Measurements from ENCODE around the gene ZBTB38. TPM values are rescaled to one million over a fixed set of nuclear protein-coding genes. Genes with fewer than 3 reads are reported as not detected.

The ZBTB38 gene
- total RNA-seq, 1 donor: 30.4 TPM

GRCh38 chr3:141401573-141402475, 33.5 kb downstream of the ZBTB38 start:
- peak in 2 of 3 donors; percentile 57 to 58 for DNase-seq (ENCODE audit: low read depth in 2 of 3, low spot score in 2 of 3)

DNA sequence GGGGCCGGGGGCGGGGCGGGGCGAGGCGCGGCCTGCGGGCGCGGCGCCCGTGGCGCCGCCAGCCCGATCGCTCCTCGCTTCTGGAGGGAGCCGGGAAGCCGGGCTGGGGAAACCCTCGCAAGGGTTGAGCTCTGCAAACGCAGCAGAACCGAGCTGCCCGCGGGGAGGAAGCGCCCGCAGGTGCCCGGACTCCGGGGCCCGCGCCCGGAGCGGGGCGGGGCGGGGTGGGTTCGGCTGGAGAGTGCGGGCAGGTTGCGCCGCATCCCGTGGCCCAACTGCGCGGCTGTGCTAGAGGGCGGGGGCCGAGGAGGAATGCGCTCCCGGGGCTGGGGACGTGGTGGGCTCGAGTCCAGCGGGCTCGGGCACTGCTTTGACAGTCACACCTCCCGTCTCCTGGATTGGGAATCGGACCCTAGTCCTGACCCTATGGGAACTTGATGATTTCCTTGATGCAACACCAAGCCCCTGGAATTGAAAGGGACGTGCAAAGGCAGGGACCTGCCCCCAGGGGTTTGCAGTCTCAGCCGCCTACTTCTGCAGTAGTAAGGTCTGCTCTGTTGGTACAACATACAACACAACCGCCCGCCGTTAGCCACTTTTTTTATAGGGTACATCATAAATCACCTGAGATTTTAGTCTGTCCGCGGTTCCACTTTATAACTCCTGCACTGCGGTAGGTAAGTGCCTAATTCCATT, 34.3 kb downstream of the ZBTB38 start:
- DNase-seq (ENCODE audit: low read depth in 2 of 3, low spot score in 2 of 3): peak in 2 of 3 donors; percentile 47 to 65

- DNase-seq (ENCODE audit: low read depth in 2 of 3, low spot score in 2 of 3): no peak
Observed at GRCh38 chr3:141403576-141403975, 35.3 kb downstream of the ZBTB38 start.

- no peak for DNase-seq (ENCODE audit: low read depth in 2 of 3, low spot score in 2 of 3)
Observed at GRCh38 chr3:141405025-141405424, 36.7 kb downstream of the ZBTB38 start.

DNA sequence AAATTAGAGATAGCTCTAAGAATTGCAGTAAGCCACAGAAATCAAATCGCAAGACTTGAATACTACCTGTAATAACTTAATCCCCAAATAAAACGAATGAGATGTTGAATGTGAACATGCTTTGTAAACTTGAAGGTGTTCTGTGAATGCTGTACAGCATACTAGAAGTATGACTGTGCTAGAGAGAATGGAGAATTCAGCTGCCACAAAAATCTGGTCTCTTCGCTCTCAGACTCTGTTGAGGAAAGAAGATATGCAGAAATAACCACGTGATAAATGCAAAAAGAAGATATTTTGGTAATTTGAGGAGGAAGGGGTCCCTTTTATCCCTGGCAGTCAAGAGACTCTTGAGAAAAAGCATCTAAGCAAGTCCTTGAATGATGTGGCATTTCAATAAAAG, 37.3 kb downstream of the ZBTB38 start:
- no peak for DNase-seq (ENCODE audit: low read depth in 2 of 3, low spot score in 2 of 3)

DNA sequence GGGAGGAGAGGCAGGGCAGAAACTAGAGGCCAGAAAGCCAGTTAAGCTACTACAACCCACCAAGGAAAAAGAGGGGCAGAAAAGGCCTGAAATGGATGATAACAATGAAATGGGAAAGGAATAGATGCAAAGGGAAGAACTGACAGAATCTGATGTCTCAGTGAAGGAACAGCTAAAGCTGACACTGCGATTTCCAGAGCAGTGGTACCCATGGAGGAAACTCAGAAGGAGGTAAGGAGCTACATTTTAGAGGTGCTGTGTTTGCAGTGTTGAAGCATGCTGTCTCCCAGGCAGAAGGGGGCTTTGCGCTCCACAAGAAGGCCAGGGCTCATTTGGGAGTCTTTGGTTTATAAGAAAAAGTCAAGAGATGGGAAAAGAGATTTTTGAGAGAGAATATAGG, 38.0 kb downstream of the ZBTB38 start:
- DNase-seq (ENCODE audit: low read depth in 2 of 3, low spot score in 2 of 3): no peak

- no peak for DNase-seq (ENCODE audit: low read depth in 2 of 3, low spot score in 2 of 3)
Observed at GRCh38 chr3:141407047-141407446, 38.7 kb downstream of the ZBTB38 start.

DNA sequence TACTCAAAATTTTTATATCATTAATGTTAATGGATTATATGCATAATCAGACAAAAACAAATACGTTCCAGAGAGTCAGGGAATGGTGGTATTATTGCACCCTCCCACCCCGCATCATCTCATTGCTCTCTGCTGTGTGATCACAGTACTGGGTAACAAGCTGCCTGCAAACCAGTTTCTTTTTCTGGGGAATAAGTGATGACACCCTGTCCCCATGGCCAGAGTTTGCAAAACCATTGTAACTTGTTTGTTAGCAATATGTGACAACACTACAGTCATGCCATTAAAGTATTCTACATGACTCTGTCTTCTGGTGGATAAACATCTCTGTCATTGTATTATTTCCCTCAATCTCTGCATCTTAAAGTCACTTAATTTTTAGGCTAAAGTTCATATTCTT, 39.5 kb downstream of the ZBTB38 start:
- no peak for DNase-seq (ENCODE audit: low read depth in 2 of 3, low spot score in 2 of 3)

- DNase-seq (ENCODE audit: low read depth in 2 of 3, low spot score in 2 of 3): no peak
Observed at GRCh38 chr3:141408596-141408995, 40.3 kb downstream of the ZBTB38 start.

GRCh38 chr3:141409940-141410241, 41.6 kb downstream of the ZBTB38 start:
- no peak for DNase-seq (ENCODE audit: low read depth in 2 of 3, low spot score in 2 of 3)

DNA sequence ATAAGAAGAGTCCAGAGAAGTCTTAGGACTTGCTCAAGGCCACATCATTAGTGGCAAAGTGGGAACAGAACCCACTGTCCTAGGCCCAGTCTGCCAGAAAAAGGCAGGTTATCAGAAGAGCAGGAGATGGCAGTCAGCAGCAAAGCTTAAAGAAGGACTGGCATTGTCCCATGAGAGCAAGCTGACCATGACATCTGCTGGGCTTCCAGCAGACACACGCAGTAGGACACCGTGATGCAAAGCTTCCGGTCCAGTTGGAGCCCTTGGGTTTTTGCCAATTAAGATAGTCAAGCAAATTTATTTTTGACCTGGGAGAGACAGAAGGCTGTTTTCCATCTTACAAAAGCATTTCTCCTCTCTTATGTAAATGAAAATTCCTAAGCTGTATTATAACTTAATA, 42.1 kb downstream of the ZBTB38 start:
- no peak for DNase-seq (ENCODE audit: low read depth in 2 of 3, low spot score in 2 of 3)

DNA sequence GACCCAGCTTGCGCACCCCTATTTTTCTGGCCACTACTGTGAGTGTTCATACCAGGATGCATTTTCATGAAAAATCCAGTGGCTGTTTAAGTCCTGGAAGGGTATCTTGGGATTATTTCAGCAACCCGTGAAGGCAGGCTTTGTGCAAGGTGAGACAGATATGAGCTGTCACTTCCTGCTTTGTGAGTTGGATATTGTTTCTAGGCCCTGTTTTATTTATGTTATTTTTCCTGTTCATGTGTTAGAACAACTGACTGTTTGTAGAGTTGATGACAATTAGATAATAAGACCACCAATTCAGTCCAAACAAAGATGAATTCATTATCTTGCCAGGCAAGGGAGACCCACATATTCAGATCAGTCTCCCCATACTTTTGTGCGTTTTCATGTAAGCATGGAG, 42.5 kb downstream of the ZBTB38 start:
- no peak for DNase-seq (ENCODE audit: low read depth in 2 of 3, low spot score in 2 of 3)

DNA sequence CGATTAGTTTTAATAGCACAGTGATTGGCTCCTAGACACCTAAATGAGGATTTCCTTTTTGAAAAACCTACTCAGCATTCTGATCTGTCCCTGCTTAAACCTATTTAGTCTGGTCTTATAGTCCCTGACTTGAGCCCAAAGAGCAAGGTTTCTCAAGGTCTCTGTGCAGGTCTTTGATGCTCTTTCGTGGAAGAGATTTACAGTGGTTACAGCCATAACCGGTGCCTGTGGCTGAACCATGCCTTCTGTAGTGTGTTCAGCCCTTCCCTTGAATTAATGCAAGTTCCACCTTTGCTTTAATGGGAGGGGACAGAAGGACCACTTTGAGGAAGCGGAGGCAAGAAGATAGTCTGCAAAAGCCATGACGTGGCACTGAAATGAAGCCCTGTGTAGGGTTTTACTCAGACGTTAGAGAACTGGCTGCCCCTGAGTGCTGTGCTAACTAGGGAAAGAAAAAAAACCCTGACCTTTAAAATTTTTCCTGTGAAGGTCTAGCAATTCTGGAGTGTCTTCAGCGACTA, 43.0 kb downstream of the ZBTB38 start:
- peak in 2 of 3 donors; percentile 29 to 41 for DNase-seq (ENCODE audit: low read depth in 2 of 3, low spot score in 2 of 3)

GRCh38 chr3:141412087-141412935, 44.0 kb downstream of the ZBTB38 start:
- DNase-seq (ENCODE audit: low read depth in 2 of 3, low spot score in 2 of 3): peak; percentile 40 to 86 (median 66)

DNA sequence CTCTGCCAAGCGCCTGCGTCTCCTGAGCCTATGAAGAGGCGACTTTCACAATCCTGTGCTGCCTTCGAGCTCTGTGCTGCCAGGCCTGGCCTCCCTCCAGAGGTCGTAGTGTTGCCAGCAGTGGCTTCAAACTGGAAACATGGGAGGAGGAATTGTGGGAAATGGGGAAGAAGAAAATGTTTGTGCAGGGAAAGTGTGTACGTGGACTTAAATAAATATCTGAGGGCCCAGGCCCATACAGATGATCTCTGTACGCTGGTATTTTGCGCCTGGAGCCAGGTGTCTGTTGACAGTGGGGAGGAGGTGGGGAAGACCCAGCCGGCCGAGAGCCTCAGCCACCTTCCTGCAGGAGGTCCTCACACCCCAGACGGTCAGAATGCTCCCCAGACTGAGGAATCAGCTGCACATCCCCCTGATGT, 44.6 kb downstream of the ZBTB38 start:
- no peak for DNase-seq (ENCODE audit: low read depth in 2 of 3, low spot score in 2 of 3)

GRCh38 chr3:141413391-141413790, 45.1 kb downstream of the ZBTB38 start:
- DNase-seq (ENCODE audit: low read depth in 2 of 3, low spot score in 2 of 3): no peak

- DNase-seq (ENCODE audit: low read depth in 2 of 3, low spot score in 2 of 3): no peak
Observed at GRCh38 chr3:141413801-141414689, 45.7 kb downstream of the ZBTB38 start.

GRCh38 chr3:141414800-141415462, 46.6 kb downstream of the ZBTB38 start:
- DNase-seq (ENCODE audit: low read depth in 2 of 3, low spot score in 2 of 3): no peak

- DNase-seq (ENCODE audit: low read depth in 2 of 3, low spot score in 2 of 3): no peak
Observed at GRCh38 chr3:141415953-141416352, 47.6 kb downstream of the ZBTB38 start.

Measured in hematopoietic multipotent progenitor cell (in vitro differentiated cells).